ENCODE results near the gene PGAP3.
"Not testable (repeated sequence)": the region's sequence is repeated elsewhere in the genome, so short reads cannot be mapped to it uniquely, and the experiment has no call there.

PGAP3 gene, protein sequence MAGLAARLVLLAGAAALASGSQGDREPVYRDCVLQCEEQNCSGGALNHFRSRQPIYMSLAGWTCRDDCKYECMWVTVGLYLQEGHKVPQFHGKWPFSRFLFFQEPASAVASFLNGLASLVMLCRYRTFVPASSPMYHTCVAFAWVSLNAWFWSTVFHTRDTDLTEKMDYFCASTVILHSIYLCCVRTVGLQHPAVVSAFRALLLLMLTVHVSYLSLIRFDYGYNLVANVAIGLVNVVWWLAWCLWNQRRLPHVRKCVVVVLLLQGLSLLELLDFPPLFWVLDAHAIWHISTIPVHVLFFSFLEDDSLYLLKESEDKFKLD

DNA sequence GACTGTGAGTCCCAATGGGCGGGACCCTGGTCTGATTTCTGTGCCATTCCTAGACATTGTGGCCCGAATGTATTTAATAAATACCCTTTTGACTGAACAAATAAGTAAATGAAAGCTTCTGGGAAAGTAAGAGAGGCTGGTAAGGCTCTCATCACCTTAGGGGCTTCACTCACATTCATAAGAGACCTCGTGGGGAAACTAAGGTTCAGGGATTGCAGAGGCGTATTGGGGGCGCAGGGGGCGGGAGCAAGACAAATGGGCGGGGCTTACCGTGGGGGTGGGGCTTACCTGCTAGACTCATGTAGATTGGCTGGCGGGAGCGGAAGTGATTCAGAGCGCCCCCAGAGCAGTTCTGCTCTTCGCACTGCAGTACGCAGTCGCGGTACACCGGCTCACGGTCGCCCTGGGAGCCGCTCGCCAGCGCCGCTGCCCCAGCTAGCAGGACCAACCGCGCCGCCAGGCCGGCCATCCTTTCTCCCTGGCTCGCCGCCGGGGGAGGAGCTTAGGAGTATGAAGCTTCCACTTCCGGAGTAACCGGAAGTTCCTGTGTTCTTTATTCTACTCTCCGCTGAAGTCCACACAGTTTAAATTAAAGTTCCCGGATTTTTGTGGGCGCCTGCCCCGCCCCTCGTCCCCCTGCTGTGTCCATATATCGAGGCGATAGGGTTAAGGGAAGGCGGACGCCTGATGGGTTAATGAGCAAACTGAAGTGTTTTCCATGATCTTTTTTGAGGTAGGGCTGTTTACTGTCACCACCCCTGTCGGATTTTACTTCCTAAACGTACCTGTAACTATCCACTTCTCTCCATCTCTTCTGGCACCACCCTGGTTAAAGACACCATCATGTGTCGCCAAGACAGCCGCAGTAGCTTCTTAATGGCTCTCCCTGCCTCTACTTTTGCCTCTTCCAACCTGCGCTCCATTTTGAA, at the start of gene PGAP3:
Gene PGAP3, minus strand, starts transcription at position 512 of the 929 bp plus-strand sequence. Its CDS starts 43 bp downstream, at position 469.
- peak; percentile 74 to 79 (median 75) for DNase-seq (ENCODE audit: low read depth in 3 of 3)

DNA sequence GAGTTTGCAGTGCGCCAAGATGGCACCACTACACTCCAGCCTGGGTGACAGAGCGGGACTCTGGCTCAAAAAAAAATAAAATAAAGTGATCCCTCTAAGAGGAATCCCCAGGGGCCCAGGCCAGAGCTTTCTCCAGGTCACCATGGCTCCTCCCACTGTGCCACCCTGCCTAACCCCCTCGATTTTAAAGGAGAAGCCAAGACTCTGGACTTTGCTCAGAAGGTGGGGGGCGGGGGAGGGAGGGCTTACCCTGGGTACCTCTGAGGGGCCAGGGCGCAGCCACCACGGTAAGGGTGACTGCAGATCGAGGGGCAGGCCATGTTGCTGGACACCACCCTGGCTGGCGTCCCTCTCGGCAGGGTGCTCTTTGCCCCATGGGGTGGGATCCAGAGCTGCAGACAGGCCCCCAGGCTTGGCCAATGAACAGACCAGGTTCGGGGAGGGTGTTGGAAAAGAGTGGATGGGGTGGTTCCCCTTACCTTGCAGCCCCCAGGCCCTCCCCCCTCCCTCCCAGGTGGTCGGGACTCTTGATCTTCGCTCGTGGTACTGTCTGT, 49.4 kb upstream of the PGAP3 start:
- no peak for DNase-seq (ENCODE audit: low read depth in 3 of 3)

DNA sequence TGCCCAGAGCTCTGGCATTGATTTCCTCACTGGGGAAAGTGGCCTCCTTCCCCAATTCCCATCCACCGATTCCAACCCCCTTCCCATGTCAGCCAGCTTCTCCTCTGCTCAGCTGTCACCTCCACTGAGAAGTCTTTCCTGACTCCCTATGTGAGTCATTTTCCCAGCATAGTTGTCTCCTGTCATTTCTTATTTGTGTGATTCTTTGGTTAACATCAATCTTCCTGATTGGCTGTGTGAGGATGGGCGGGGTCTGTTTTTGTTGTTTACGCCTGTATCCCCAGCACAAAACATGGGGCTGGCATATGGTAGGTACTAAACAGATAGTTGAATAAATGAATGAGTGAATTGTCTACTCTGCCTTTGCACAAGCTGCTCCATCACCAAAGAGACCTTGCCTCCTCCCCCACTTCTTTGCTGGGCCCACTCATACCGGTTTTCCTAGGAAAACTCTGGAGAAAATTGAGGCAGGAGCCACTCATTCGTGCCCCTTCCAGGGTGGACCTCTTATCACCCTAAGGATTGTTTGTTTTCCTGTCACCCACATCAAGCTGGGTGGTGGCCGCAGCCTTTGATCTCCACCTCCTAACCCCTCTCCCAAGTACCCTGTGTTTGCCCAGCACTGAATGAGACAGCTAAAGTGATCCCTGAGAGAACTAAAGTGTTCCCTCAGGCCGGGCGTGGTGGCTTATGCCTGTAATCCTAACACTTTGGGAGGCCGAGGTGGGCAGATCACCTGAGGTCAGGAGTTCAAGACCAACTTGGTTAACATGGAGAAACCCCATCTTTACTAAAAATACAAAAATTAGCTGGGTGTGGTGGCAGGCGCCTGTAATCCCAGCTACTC, 48.7 kb upstream of the PGAP3 start:
- DNase-seq (ENCODE audit: low read depth in 3 of 3) = no peak

DNA sequence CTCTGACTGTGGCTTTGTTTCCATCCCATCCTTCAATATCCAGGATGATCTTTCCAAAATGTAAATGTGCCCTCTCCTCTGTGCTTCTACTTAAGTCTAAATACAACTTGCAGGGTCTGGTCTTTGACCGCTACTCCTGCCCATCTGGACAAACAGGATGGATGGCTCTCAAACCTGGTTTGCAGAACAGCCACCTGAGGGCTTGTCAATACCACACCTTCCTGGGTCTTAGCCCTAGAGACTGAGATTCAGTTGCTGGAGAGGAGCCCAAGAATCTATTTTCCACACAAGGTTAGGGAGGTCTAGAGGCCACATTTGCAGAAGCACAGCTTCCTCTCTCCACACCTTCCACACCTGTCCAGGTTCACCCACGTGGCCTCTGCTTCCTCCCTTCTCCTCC, 48.0 kb upstream of the PGAP3 start:
- no peak for DNase-seq (ENCODE audit: low read depth in 3 of 3)

DNA sequence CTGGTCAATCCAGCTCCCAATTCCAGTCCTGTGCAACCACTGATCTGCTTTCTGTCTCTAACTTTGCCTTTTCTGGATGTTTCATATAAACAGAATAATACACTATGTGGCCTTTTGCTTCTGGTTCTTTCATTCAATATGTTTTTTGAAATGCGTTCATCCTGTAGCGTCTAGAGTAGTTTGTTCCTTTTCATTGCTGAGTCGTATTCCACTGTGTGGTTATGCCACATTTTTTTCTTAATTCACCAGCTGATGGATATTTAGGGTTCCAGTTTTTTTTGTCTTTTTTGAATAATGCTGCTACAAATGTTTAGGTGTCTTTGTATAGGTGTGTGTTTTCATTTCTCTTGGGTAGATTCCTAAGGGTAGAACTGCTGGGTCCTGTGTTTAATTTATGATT, 44.7 kb upstream of the PGAP3 start:
- DNase-seq (ENCODE audit: low read depth in 3 of 3) = no peak

DNA sequence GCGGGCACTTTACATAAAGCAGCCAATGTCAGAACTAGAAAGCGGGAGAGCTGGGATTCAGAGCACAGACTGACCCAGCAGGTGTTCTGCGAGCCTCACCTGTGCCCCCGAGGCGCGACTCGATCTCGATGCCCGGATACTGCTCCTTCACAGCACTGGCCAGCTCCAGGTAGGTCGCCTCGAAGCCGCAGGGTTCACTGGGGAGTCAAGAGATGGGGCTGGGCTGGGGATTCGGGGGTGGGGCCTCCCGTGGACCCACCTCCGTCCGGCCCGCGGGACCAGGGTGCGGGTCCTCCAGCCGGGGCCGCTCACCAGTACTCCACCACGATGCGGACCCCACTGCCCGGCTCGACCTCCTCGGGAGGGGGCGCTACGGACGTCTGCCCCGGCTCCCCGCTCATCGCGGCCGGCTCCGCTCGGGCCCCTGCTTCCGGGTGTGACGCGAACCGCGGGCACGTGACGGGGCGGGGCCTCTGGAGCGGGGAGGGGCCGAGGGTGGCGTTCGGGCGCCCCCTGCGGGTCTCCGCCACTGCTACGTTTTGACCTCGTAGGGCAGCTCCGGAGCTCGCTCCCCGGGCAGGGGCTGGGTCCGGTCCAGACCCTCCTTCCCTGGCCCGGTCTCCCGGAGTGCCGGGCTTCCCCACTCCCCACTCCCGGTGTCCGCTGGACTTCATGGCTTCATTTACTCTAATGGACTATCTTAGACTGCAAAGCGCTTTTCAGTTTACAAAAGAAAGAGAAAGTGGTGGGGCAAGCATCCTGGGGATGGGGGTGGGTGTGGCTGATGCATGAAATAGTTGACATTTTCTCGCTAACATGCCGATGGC, 42.5 kb upstream of the PGAP3 start, which contains the start of gene MIEN1:
Gene MIEN1, minus strand, starts transcription at position 438 of the 827 bp plus-strand sequence. Its CDS starts 37 bp downstream, at position 401.
- peak; percentile 90 to 97 (median 91) for DNase-seq (ENCODE audit: low read depth in 3 of 3)

DNA sequence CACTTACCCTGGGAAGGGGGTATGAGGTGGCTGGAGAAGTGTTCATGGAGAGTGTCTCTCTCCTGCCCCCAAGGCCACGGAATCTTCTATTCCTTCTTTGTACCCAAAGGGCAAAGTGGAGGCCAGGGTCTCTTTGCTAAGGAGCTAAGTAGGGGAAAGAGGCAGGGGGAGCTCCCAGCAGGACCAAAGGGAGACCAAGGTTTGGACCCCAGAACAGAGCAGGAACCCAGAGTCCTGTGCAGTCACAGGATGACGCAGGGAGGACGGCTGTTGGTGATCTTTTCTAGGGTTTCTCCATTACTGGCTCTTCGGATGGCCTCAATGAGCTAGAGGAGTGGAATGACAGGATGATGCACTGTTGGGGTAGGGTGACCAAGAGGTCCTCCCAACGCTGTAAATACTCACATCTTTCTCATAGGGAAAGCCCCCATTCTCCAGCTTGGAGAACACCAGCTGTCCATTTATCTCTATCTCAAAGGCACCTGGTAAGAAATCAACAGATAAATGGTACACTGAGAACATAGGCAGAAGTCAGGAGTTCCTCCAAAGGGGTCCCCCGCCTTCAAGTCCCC, 41.5 kb upstream of the PGAP3 start:
- DNase-seq (ENCODE audit: low read depth in 3 of 3) = no peak

DNA sequence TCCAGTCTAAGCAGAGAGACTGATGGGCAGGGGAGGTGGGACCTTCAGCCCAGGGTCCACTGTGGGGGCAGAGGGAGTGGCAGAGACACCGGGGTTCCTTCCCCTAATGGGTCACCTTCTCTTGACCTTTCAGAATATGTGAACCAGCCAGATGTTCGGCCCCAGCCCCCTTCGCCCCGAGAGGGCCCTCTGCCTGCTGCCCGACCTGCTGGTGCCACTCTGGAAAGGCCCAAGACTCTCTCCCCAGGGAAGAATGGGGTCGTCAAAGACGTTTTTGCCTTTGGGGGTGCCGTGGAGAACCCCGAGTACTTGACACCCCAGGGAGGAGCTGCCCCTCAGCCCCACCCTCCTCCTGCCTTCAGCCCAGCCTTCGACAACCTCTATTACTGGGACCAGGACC, 39.7 kb upstream of the PGAP3 start:
- no peak for DNase-seq (ENCODE audit: low read depth in 3 of 3)

DNA sequence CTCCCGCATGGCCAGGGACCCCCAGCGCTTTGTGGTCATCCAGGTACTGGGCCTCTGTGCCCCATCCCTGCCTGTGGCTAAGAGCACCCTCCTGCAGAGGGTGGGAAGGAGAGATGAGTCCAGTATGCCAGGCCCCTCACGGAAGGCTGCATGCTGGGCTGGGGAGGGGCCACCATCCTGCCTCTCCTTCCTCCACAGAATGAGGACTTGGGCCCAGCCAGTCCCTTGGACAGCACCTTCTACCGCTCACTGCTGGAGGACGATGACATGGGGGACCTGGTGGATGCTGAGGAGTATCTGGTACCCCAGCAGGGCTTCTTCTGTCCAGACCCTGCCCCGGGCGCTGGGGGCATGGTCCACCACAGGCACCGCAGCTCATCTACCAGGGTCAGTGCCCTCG, 38.8 kb upstream of the PGAP3 start:
- no peak for DNase-seq (ENCODE audit: low read depth in 3 of 3)

DNA sequence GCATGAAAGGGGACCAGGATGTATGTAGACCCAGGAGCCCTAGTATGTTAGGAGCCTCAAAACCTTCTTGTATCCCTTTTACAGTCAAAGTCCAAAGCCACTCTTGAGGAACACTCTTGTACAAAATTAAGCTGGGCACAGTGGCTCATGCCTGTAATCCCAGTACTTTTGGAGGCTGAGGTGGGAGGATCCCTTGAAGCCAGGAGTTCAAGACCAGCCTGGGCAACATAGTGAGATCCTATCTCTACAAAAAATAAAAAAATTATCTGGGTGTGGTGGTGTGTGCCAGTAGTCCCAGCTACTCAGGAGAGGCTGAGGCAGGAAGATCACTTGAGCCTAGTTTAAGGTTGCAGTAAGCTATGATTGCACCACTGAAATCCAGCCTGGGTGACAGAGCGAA, 38.1 kb upstream of the PGAP3 start:
- DNase-seq (ENCODE audit: low read depth in 3 of 3) = not testable (repeated sequence)

DNA sequence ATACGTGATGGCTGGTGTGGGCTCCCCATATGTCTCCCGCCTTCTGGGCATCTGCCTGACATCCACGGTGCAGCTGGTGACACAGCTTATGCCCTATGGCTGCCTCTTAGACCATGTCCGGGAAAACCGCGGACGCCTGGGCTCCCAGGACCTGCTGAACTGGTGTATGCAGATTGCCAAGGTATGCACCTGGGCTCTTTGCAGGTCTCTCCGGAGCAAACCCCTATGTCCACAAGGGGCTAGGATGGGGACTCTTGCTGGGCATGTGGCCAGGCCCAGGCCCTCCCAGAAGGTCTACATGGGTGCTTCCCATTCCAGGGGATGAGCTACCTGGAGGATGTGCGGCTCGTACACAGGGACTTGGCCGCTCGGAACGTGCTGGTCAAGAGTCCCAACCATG, 36.9 kb upstream of the PGAP3 start:
- no peak for DNase-seq (ENCODE audit: low read depth in 3 of 3)

DNA sequence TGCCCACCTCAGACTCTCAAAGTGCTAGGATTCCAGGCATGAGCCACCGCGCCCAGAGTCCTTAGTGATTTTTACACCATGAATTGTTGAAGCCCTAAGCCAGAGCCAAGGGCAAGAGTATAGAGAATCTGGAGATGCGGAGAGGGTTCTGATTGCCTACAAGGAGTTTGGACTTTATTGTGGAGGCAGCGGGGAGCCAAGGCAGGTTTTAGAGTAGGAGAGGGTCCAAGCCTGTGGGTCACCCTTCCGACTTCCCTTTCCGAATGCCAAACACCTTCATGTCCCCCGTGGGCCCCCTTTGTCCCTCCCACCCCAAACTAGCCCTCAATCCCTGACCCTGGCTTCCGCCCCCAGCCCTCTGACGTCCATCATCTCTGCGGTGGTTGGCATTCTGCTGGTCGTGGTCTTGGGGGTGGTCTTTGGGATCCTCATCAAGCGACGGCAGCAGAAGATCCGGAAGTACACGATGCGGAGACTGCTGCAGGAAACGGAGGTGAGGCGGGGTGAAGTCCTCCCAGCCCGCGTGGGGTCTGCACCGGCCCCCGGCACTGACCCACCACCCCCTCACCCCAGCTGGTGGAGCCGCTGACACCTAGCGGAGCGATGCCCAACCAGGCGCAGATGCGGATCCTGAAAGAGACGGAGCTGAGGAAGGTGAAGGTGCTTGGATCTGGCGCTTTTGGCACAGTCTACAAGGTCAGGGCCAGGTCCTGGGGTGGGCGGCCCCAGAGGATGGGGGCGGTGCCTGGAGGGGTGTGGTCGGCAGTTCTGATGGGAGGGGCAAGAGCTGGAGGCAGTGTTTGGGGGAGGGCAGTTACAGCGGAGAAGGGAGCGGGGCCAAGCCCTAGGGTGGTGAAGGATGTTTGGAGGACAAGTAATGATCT, 35.4 kb upstream of the PGAP3 start:
- no peak for DNase-seq (ENCODE audit: low read depth in 3 of 3)

DNA sequence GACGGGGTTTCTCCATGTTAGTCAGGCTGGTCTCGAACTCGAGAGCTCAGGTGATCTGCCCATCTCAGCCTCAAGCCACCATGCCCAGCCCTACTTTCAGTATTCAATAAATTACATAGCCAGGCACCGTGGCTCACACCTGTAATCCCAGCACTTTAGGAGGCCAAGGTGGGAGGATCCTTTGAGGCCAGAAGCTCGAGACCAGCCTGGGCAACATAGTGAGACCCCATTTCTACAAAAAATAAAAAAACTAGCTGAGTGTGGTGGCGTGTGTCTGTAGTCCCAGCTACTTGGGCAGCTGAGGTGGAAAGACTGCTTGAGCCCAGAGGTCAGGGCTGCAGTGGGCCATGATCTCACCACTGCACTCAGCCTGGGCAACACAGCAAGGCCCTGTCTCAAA, 34.2 kb upstream of the PGAP3 start:
- no peak for DNase-seq (ENCODE audit: low read depth in 3 of 3)

DNA sequence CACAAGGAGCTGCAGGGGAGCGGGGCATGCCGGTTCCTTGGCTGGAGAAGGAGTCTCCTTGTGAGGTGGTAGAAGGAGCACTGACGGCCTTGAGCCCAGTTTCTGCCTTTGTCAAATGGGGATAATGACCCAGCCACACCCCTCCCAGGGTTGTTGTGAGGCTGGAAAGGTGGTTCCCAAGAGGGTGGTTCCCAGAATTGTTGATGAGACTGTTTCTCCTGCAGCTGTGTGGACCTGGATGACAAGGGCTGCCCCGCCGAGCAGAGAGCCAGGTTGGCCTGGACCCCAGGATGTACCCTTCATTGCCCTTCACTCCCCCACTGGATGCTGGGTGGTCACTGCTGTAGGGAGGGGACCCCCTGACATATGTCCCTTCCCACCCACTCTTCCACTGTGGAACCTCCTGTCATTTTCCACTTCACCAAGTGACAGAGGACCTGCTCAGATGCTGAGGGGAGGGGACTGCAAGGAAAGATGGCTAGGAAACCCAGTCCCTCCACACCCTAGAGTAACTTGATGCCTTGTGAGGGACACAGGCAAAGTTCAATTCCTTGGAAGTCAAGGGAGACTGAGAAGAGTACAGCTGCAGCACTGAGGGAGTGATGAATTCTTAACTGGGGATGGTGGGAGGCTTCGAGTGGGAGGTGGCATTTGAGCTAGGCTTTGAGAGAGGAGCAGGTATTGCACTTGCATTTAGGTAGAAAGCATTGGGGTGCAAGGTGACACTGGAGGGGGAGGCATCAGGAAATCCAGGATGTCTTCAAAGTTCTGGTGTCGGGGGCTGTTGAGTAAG, 31.9 kb upstream of the PGAP3 start:
- DNase-seq (ENCODE audit: low read depth in 3 of 3) = no peak

DNA sequence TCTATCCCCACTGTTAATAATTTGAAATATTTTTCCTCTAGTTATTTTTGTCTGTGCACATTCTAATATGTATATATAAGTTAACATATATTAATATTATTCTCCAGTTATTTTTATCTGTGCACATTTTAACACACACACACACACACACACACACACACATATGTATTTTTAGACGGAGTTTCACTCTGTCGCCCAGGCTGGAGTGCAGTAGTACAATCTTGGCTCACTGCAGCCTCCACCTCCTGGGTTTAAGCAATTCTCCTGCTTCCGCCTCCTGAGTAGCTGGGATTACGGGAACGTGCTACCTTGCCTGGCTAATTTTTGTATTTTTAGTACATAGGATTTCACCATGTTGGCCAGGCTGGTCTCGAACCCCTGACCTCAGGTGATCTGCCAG, 29.8 kb upstream of the PGAP3 start:
- DNase-seq (ENCODE audit: low read depth in 3 of 3) = no peak

DNA sequence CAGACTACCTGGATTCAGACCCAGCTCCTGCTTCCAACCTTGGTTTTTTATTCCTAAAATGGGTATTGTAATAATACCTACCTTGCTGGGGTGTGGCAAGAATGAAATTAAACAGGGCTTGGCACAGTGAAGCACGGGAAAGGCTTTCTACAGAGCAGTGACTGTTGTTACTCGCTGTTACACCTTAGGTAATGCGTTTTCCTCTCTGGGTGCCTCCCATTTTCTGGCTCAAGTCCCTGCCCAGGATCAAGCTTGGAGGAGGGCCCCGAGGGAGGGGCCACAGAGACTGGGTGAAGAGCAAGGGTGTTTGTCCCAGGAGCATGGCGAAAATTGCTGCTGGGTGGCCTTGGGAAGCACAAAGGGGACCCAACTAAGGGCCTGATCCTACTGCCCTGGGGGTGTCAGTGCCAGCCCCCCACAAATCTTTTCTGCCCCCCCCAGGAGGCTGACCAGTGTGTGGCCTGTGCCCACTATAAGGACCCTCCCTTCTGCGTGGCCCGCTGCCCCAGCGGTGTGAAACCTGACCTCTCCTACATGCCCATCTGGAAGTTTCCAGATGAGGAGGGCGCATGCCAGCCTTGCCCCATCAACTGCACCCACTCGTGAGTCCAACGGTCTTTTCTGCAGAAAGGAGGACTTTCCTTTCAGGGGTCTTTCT, 29.2 kb upstream of the PGAP3 start:
- DNase-seq (ENCODE audit: low read depth in 3 of 3) = no peak

DNA sequence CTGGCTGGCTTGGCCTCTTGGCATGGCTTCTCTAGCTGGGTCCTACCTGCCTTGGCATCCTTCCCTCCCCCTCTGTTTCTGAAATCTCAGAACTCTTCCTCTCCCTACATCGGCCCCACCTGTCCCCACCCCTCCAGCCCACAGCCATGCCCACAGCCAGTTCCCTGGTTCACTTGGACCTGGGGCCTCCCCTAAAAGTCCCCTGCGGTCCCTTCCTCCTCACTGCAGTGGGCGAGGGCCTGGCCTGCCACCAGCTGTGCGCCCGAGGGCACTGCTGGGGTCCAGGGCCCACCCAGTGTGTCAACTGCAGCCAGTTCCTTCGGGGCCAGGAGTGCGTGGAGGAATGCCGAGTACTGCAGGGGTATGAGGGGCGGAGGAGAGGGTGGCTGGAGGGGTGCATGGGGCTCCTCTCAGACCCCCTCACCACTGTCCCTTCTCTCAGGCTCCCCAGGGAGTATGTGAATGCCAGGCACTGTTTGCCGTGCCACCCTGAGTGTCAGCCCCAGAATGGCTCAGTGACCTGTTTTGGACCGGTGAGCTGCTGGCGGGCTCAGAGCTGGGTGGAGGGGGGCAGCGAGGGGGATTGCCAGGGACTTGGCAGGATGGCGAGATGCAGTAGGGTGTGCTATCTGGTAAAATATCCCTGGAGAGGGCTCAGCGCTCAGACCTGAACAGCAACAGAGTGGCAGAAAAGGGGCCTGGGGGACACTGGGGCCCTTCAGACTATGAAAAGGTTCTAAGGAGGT, 28.4 kb upstream of the PGAP3 start:
- DNase-seq (ENCODE audit: low read depth in 3 of 3) = no peak
